Lower leg skin (tissue), 4 donors: ENCODE measurements around the gene PTPRU. TPM values are rescaled to one million over a fixed set of nuclear protein-coding genes. Genes with fewer than 3 reads are reported as not detected.
A peak's percentile ranks its signal among the peaks of the same experiment; 100 is the strongest.

ENCODE experiments used
- DNase-seq, 2 donors: peaks; one replicate each; pipeline ENCODE4 v3.0.0-alpha.2; 2019; ENCODE audit warnings: low spot score in 2 of 2
- H3K4me3 ChIP-seq: fragments of 200-600 bp; sonication (generic); 2 replicates; pipeline ENCODE4 v1.5.1; 2017; ENCODE audit warnings: mild to moderate bottlenecking, low read depth; ENCODE audit not compliant: poor library complexity, severe bottlenecking
- CTCF ChIP-seq, 3 donors: fragments of 450-650 bp; IDR thresholded peaks; one replicate each; pipeline ENCODE4 v1.5.1; 2016; ENCODE audit warnings: antibody characterized with exemption in 3 of 3, mild to moderate bottlenecking in 3 of 3, moderate library complexity in 2 of 3
- POLR2A ChIP-seq, 2 donors: fragments of 450-650 bp; IDR thresholded peaks; one replicate each; pipeline ENCODE4 v1.6.1; 2016 to 2017; ENCODE audit warnings: antibody characterized with exemption in 2 of 2, mild to moderate bottlenecking in 1 of 2, moderate library complexity in 1 of 2
- WGBS, 2 donors: methylation state at CpG; one replicate each; pipeline ENCODE4 v1.1.5; 2018; 5-methylcytosine and 5-hydroxymethylcytosine counted together
- intact Hi-C: fragments of 100-400 bp; cut with DNase I; formaldehyde crosslinking; loops from one replicate; pipeline ENCODE4 v1.15.0; 2023; ENCODE audit warnings: low total_unique reads
- total RNA-seq, 4 donors: library from RNA; depleted of rRNA; stranded (reverse); fragments of >200 nt; gene quantifications; one replicate each; pipeline ENCODE4 v1.1.0, GENCODE V29; 2016

The PTPRU gene
- total RNA-seq, 4 donors from 2014 or later: 15.9 to 56.3 (median 30.6) TPM

- DNase-seq: no peak
- TF ChIP-seq CTCF (IDR thresholded peaks at IDR 0.05) (no peak), POLR2A (IDR thresholded peaks at IDR 0.05) (no peak)
- intact Hi-C loops: no loop called here
- no peak overlapping the region for H3K4me3 ChIP-seq
- 88 to 92% methylated on average over 6 of the region's 6 CpGs for WGBS, 2 donors
Observed at GRCh38 chr1:29358183-29358582, 121.9 kb downstream of the PTPRU start.

GRCh38 chr1:29360768-29361167 lies 124.4 kb downstream of the PTPRU start:
- WGBS, 2 donors: 86 to 87% methylated on average over 3 of the region's 3 CpGs
- TF ChIP-seq POLR2A (IDR thresholded peaks at IDR 0.05): no peak
- no peak for TF ChIP-seq CTCF (IDR thresholded peaks at IDR 0.05)
- DNase-seq: no peak
- no peak overlapping the region for H3K4me3 ChIP-seq
- intact Hi-C loops: no loop called here

- WGBS, 2 donors: 68 to 73% methylated on average over 6 of the region's 6 CpGs
- TF ChIP-seq CTCF (IDR thresholded peaks at IDR 0.05) (no peak), POLR2A (IDR thresholded peaks at IDR 0.05) (no peak)
- DNase-seq: no peak
- intact Hi-C loops: no loop called here
- no peak overlapping the region for H3K4me3 ChIP-seq
Observed at GRCh38 chr1:29361686-29362085, 125.4 kb downstream of the PTPRU start.

GRCh38 chr1:29362116-29362515 lies 125.8 kb downstream of the PTPRU start:
- WGBS, 2 donors: 78 to 89% methylated on average over 10 of the region's 10 CpGs
- no peak overlapping the region for H3K4me3 ChIP-seq
- peak in 1 of 2 donors; percentile 48 for DNase-seq
- TF ChIP-seq POLR2A (IDR thresholded peaks at IDR 0.05) (no peak), CTCF (IDR thresholded peaks at IDR 0.05) (no peak)
- intact Hi-C loops: no loop called here

GRCh38 chr1:29362764-29363163 lies 126.4 kb downstream of the PTPRU start:
- WGBS, 2 donors: 85 to 88% methylated on average over 4 of the region's 4 CpGs
- peak in 1 of 2 donors; percentile 52 for DNase-seq
- H3K4me3 ChIP-seq: no peak overlapping the region
- intact Hi-C loops: no loop called here
- TF ChIP-seq POLR2A (IDR thresholded peaks at IDR 0.05): no peak
- no peak for TF ChIP-seq CTCF (IDR thresholded peaks at IDR 0.05)

- TF ChIP-seq CTCF (IDR thresholded peaks at IDR 0.05): no peak
- TF ChIP-seq POLR2A (IDR thresholded peaks at IDR 0.05): no peak
- 87 to 89% methylated on average over 6 of the region's 6 CpGs for WGBS, 2 donors
- DNase-seq: peak in 1 of 2 donors; percentile 52
Observed at GRCh38 chr1:29363536-29363935, 127.2 kb downstream of the PTPRU start.

More at GRCh38 chr1:29363536-29363935, 127.2 kb downstream of the PTPRU start:
- no peak overlapping the region for H3K4me3 ChIP-seq
- intact Hi-C loops: no loop called here
